MCF 10A (cell line): Measurements from ENCODE around the gene F2R. TPM values are rescaled to one million over a fixed set of nuclear protein-coding genes. Genes with fewer than 3 reads are reported as not detected.

Experiments used
- BruUV-seq: library from RNA; stranded (reverse); fragments of 400-500 nt; replicated peaks from 2 replicates; lab custom pipeline; 2021; lab: Mats Ljungman, UMichigan
- CTCF ChIA-PET: fragments of 300-600 bp; sonication (Branson Sonifier 250); formaldehyde crosslinking; extraction: SDS; loops from one replicate; lab custom pipeline; 2021; ENCODE audit warnings: antibody characterized with exemption, inconsistent platforms; lab: Yijun Ruan, JAX
- POLR2A ChIA-PET: fragments of 300-600, 350-650 bp; sonication (Branson Sonifier 250); formaldehyde crosslinking; extraction: SDS; loops from one replicate; lab custom pipeline; 2020; ENCODE audit warnings: antibody characterized with exemption, inconsistent platforms; lab: Yijun Ruan, JAX
- DNase-seq: peaks from one replicate; pipeline ENCODE4 v3.0.0-alpha.2; 2018; ENCODE audit not compliant: unreplicated experiment
- H3K27ac Mint-ChIP-seq: one replicate; pipeline ENCODE4 v1.8.0; 2022; ENCODE audit warnings: mild to moderate bottlenecking, low read depth, mixed read lengths; ENCODE audit not compliant: unreplicated experiment
- H3K27me3 Mint-ChIP-seq: one replicate; pipeline ENCODE4 v1.8.0; 2022; ENCODE audit warnings: mixed read lengths; ENCODE audit not compliant: insufficient read depth, unreplicated experiment
- H3K36me3 Mint-ChIP-seq: one replicate; pipeline ENCODE4 v1.8.0; 2022; ENCODE audit warnings: mild to moderate bottlenecking, moderate library complexity, mixed read lengths; ENCODE audit not compliant: insufficient read depth, unreplicated experiment
- H3K4me1 Mint-ChIP-seq: one replicate; pipeline ENCODE4 v1.8.0; 2022; ENCODE audit warnings: mixed read lengths; ENCODE audit not compliant: insufficient read depth, unreplicated experiment
- H3K4me3 Mint-ChIP-seq: one replicate; pipeline ENCODE4 v1.8.0; 2022; ENCODE audit warnings: mild to moderate bottlenecking, moderate library complexity, mixed read lengths; ENCODE audit not compliant: unreplicated experiment
- H3K9me3 Mint-ChIP-seq: one replicate; pipeline ENCODE4 v1.8.0; 2022; ENCODE audit warnings: mixed read lengths; ENCODE audit not compliant: unreplicated experiment
- intact Hi-C: fragments of 100-400 bp; cut with micrococcal nuclease; formaldehyde crosslinking; loops from 2 replicates; pipeline ENCODE4 v1.14.1; 2022
- total RNA-seq: library from RNA; stranded (reverse); gene quantifications from 2 replicates; pipeline ENCODE4 v1.2.3, GENCODE V29; 2022
- TF ChIP-seq, protein P1 (sequence below): fragments of 200-600 bp; IDR thresholded peaks from one replicate; pipeline ENCODE4 v1.8.0; 2022; ENCODE audit warnings: antibody characterized with exemption, mild to moderate bottlenecking; ENCODE audit not compliant: unreplicated experiment

The F2R gene
- total RNA-seq, 1 experiment from 2014 or later = 17.6 TPM

DNA sequence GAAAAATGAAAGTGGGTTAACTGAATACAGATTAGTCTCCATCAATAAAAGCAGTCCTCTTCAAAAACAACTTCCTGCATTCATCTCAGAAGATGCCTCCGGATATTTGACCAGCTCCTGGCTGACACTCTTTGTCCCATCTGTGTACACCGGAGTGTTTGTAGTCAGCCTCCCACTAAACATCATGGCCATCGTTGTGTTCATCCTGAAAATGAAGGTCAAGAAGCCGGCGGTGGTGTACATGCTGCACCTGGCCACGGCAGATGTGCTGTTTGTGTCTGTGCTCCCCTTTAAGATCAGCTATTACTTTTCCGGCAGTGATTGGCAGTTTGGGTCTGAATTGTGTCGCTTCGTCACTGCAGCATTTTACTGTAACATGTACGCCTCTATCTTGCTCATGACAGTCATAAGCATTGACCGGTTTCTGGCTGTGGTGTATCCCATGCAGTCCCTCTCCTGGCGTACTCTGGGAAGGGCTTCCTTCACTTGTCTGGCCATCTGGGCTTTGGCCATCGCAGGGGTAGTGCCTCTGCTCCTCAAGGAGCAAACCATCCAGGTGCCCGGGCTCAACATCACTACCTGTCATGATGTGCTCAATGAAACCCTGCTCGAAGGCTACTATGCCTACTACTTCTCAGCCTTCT lies 16.6 kb downstream of the F2R start:
- no peaks in the 10 kb centered on the region for H3K27me3 Mint-ChIP-seq

GRCh38 chr5:76733049-76733417 lies 17.1 kb downstream of the F2R start:
- H3K27me3 Mint-ChIP-seq = no peaks in the 10 kb centered on the region
- TF ChIP-seq, protein P1, sequence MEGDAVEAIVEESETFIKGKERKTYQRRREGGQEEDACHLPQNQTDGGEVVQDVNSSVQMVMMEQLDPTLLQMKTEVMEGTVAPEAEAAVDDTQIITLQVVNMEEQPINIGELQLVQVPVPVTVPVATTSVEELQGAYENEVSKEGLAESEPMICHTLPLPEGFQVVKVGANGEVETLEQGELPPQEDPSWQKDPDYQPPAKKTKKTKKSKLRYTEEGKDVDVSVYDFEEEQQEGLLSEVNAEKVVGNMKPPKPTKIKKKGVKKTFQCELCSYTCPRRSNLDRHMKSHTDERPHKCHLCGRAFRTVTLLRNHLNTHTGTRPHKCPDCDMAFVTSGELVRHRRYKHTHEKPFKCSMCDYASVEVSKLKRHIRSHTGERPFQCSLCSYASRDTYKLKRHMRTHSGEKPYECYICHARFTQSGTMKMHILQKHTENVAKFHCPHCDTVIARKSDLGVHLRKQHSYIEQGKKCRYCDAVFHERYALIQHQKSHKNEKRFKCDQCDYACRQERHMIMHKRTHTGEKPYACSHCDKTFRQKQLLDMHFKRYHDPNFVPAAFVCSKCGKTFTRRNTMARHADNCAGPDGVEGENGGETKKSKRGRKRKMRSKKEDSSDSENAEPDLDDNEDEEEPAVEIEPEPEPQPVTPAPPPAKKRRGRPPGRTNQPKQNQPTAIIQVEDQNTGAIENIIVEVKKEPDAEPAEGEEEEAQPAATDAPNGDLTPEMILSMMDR = no peak
- peaks cover 27% of the 10 kb centered on the region for H3K9me3 Mint-ChIP-seq
- DNase-seq = no peak
- ChIA-PET CTCF (interaction anchor here (0.7 to 1.0 kb wide), 3 partner anchors 11 to 131 kb away, joined by 3 to 4 read pairs (median 4); no protein-coding TSS in a partner anchor), POLR2A (no interaction called here)
- H3K4me1 Mint-ChIP-seq = peaks cover 5% of the 10 kb centered on the region
- peaks cover 47% of the 10 kb centered on the region for H3K36me3 Mint-ChIP-seq
- no peak overlapping the region for H3K4me3 Mint-ChIP-seq
- no peak overlapping the region for H3K27ac Mint-ChIP-seq
- intact Hi-C loops = no loop called here
- no TSS peak for BruUV-seq

More for the DNA sequence above, 16.6 kb downstream of the F2R start:
- TF ChIP-seq, protein P1 = no peak
- ChIA-PET POLR2A (no interaction called here), CTCF (interaction anchor here (0.7 to 1.0 kb wide), 3 partner anchors 10 to 130 kb away, joined by 3 to 4 read pairs (median 3); no protein-coding TSS in a partner anchor)
- H3K9me3 Mint-ChIP-seq = peaks cover 29% of the 10 kb centered on the region
- peaks cover 5% of the 10 kb centered on the region for H3K4me1 Mint-ChIP-seq
- H3K27ac Mint-ChIP-seq = no peak overlapping the region
- no peak for DNase-seq
- no peak overlapping the region for H3K4me3 Mint-ChIP-seq
- BruUV-seq = no TSS peak
- H3K36me3 Mint-ChIP-seq = peaks cover 49% of the 10 kb centered on the region
- intact Hi-C loops = no loop called here

DNA sequence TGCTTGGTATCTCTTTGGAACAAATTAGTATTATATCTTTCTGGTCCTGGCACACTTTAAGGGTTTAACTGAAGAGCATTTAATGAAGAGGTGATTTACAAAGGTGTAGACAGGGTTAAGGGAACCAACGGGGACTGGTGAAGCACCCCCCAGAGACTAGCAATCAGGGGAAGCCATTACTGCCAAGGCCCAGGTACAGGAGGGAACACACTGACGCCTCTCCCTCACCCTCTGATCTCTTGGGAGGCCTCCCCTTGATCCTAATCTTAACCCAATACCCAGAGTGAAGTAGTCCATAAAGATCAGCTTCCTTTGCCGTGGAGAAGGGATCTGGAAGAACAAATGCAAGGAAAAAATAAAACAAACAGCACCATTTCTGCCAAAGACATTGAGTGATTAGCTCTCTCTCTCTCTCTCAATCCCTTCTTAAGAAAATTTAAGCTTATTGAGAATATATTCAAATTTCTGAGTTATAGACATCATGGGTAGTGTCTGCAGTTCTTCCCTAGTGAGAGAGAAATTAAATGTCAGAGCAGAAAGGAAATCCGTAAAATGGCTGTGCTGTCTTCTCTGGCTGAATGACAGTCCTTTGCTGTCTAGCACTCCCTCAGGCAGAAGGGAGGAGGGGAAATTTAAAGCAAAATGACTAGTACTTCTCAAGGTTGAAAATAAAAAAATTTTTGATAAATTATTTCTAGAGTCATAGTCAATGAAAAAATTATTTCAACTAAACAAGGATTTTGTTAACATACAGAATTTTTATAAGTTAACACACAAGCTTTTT lies 20.0 kb downstream of the F2R start:
- BruUV-seq = no TSS peak
- Mint-ChIP-seq H3K36me3 (peaks cover 20% of the 10 kb centered on the region), H3K27ac (peak overlapping the region; percentile 85), H3K4me1 (peaks cover 12% of the 10 kb centered on the region), H3K4me3 (no peak overlapping the region), H3K27me3 (no peaks in the 10 kb centered on the region), H3K9me3 (no peaks in the 10 kb centered on the region)
- no peak for DNase-seq
- ChIA-PET CTCF (interaction anchor here (0.7 to 1.4 kb wide), 4 partner anchors 10 to 127 kb away, joined by 3 to 7 read pairs (median 3); no protein-coding TSS in a partner anchor), POLR2A (interaction anchor here (0.7 to 1.7 kb wide), 6 partner anchors 9 to 55 kb away, joined by 3 to 5 read pairs (median 3); no protein-coding TSS in a partner anchor)
- intact Hi-C loops = no loop called here
- TF ChIP-seq, protein P1 = no peak
